HuH-7 (cell line): Measurements from ENCODE around the gene NPPA.

Source experiments
- DNase-seq: peaks from one replicate; pipeline ENCODE4 v3.0.0; 2011; ENCODE audit warnings: low spot score

Gene NPPA

DNA sequence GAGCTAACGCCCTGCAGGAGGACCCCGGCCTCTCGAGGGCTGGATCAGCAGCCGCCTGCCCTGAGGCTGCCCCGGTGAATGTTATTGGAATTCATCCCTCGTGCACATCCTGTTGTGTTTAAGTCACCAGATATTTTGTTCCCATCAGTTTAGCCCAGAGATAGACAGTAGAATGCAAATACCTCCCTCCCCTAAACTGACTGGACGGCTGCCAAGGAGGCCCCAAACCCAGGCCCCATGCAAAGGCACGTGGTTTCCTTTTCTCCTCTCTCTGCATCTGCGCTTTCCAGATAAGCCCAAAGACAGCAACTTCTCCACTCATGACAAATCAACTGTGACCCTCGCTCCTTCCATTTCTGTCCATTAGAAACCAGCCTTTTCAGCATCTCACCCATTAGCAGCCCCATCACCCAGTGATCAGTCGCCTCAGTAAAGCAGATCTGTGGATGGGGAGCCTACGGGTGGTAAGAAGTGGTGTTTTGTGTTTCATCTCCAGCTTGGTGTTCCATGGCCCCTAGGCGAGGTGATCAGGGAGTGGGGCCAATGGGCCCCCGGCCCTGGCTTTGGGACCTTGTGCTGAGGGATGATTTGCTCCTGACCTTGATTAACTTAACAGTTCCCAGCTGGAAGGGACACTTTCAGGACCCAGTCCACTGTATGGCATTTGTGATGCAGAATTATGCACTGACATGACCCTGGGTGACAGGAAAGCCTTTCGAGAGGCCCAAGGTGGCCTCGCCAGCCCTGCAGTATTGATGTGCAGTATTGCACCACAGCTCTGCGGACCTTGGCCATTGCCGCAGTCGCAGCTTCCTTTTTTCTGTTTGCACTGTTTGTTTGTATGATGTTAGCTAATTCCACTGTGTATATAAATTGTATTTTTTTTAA lies 5.2 kb downstream of the NPPA start:
- peak; percentile 83 for DNase-seq

GRCh38 chr1:11841245-11842153 lies 6.1 kb downstream of the NPPA start:
- DNase-seq, result no peak

GRCh38 chr1:11839727-11840705 lies 7.6 kb downstream of the NPPA start:
- no peak for DNase-seq

GRCh38 chr1:11838349-11839272 lies 9.0 kb downstream of the NPPA start:
- DNase-seq, result peak; percentile 92

DNA sequence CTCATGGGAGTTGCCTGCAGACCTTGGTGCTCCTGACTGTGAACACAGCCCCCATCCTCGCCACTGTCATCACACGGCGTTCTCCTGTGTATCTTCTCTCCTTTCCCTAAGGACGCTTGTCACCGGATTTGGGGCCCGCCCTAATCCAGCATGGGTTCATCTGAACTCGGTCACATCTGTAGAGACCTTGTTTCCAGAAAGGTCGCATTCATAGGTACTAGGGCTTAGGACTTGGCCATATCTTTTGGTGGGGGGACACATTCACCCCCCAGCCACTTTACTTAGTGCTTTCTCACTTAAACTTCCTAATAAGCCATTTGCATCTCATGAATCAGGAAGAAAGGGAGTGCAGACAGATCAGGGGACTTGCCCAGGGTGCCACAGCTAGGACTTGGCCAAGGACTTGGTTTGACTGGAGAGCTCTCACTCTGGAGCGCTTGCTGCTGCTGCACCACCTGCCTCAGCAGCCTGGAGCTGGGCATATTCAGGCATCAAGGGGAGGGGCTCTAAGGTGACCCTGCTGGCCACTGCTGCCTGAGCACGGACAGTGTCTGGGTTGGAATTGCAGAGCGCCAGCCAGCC lies 9.7 kb downstream of the NPPA start:
- DNase-seq, result no peak

GRCh38 chr1:11836955-11837766 lies 10.4 kb downstream of the NPPA start:
- no peak for DNase-seq

DNA sequence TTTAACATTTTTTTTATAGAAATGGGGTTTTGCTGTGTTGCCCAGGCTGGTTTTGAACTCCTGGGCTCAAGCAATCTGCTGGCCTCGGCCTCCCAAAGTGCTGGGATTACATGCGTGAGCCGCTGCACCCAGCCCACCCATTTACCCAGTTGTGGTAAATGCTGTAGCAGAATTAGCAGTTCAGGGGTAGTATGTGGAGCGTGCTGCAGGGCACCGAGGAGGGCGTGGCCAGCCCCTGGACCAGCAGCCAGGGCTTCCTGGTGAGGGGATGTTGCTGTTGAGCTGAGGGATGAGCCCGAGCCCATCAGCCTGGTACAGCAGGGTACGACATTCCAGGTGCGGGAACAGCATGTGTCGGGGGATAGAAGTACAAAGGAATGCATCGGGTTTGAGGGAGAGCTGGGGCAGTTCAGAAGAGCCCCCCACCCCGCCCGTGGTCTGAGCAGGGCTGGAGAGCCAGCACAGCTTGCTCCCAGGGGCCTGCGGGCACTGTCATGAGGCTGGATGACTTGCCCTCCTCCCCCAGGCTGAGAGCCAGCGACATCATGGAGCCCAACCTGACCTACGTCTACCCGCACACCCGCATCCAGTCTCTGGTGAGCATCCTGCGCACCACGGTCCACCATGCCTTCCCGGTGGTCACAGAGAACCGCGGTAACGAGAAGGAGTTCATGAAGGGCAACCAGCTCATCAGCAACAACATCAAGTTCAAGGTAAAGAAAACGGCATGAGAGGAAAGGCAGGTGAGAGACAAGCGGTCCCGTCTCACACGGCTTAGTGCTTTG lies 11.9 kb downstream of the NPPA start:
- no peak for DNase-seq

DNA sequence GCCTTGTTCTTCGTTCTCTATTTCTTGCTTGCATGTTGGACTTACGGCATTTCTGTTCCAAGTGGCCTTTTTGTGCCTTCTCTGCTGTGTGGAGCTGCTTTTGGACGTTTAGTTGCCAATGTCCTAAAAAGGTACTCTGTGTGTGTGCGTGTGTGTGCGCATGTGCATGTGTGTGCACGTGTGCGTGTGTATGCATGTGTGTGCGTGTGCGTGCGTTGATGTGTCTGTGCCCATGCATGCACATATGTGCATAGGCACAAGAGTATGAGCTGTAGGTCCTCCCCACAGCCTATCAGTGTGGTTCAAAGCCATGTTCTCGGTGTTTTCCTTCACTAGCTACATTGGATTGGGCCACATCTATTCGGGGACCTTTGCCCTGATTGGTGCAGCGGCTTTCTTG lies 13.7 kb downstream of the NPPA start:
- DNase-seq, result no peak

DNA sequence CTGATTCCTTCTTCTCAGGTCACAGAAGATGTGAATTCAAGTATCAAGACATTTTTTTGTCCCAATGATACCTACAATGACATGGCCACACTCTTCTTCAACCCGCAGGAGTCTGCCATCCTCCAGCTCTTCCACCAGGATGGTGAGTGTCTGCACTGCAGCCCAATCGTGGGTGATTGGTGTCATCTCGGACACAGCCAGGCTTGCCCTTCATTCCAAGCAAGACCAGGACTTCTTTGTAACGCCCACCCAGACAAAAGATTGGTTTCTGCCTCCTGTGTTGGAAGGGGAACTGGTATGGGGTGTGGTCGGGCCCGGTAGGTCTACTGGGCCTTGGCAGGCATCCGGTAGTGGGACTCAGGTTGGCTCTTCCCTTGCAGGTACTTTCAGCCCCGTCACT lies 14.1 kb downstream of the NPPA start:
- DNase-seq, result no peak

DNA sequence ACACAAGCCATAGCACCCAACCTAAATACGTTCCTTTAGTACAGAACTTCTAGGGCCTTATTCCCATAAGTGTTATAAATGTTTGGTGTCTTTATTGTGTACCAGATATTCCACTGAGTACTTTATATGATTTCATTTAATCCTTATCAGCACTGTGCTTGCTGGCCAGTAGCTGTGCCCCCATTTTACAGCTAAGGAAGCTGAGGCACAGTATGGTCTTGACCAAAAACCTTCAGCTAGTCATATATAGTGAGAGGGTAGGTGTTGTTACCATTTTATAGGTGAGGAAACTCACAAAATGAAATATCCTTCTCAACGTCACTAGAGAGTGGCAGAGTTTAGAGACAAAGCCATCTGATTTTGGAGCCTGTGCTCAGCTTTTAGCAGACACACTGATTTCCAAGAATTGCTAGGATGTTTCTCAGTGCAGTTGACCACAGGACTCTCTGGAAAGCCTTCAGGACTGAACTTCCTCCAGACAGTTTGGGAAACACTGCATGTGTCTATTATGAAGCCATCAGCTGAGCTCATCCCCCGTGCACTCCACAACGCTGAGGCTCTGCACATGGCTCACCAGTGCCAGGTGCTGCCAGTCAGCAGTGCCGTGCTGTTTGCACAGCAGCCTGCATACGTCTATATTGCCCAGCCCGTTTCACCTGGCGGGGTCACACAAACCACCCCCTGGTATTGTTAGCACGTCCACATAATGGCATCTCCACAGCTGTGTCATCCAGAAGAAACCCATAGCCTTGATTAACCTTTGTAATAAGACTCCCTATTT lies 15.4 kb downstream of the NPPA start:
- DNase-seq, result no peak

DNA sequence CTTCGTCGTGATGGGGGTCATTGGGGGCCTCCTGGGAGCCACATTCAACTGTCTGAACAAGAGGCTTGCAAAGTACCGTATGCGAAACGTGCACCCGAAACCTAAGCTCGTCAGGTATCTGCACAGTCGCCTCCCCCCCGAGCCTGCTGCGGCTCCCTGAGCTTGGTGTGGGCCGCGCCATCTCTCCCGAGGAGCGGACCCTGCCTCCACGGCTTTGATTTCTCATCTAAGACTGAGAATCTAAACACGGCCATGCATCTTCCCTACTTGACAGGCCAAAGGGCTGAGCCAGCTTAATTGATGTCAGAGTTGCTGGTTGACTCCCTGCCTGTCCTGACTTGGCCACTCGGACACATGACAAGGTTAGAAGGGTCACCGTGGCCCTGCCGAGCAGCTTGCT lies 19.1 kb downstream of the NPPA start:
- DNase-seq, result no peak

DNA sequence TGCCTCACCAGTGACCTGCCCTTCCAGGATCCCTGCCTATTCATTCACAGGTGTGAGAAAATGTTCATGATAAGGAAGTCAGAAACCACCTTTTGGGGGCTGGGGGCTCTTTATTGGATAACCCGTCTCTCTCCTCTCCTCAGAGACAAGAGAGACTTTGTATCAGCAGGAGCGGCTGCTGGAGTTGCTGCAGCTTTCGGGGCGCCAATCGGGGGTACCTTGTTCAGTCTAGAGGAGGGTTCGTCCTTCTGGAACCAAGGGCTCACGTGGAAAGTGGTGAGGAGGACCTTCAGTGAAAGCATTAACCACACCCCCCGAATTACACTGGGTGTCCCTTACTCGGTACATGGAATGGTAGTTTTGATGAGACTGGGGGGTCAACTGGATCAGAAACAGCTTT lies 20.6 kb downstream of the NPPA start:
- no peak for DNase-seq

DNA sequence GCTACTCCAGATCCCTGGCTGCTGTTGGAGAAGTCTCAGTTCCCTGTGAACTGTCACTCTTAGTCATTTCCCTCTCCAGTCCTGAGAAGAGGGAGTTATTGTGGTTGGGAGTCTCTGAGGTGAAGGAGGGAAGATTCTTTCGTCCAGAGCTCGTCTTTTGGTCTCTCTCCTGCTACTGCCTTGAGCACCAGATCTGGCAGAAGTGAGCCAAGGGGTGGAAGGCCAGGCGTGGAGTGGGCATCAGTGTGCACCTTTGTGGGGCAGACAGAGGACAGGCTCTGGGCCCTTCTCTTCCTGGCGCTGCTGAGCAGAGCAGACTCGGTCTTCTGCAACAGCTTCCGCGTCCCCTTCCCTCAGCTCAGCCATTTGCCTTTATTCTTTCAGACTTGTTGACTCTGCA lies 22.5 kb downstream of the NPPA start:
- DNase-seq, result no peak

GRCh38 chr1:11823366-11824137 lies 24.0 kb downstream of the NPPA start:
- DNase-seq, result no peak

DNA sequence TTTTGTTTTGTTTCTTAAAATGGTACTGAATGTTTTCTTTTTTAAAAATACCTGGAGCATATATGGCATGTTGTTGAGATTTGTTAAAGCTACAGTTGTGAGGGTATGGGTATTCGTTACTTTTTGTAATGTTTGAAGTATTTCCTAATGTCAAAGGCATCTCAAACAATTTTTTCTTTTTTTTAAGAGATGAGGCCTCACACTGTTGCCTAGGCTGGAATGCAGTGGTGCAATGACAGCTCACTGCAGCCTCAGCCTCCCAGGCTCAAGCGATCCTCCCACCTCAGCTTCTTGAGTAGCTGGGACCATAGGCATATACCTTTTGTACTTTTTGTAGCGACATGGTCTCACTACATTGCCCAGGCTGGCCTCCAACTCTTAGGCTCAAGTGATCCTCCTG lies 25.5 kb downstream of the NPPA start:
- no peak for DNase-seq

DNA sequence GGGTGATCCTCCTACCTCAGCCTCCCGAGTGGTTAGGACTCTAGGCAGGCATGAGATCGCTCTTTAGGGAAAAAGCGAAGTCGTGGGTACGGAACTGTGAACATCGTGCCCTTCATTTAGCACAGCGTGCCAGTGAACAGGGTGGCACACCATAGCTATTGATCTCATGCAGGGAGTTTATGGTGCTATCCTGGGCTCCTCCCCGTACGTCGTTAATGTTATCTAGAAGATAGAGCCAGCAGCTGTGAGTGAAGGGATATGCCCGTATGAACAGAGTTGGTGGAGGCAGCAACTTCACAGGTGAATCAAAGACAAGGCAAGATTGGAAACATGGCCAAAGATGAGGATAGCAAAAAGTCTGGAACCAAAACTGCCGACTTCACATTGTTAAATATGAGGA lies 30.4 kb downstream of the NPPA start:
- no peak for DNase-seq

- DNase-seq, result no peak
These were observed 34.6 kb downstream of the NPPA start for GRCh38 chr1:11813021-11813420.
